Mammary epithelial cell (primary cell): ENCODE results near the gene MAEA.

Experiments
- EZH2 ChIP-seq: IDR thresholded peaks from 2 replicates; pipeline ENCODE4 v1.6.1; 2012; ENCODE audit warnings: low read length, inconsistent platforms, borderline replicate concordance
- TF ChIP-seq, protein P1 (sequence below), 2 donors: IDR thresholded peaks in 1 of 2; conservative IDR thresholded peaks in 1 of 2; 2 replicates each; pipeline ENCODE4 v1.5.1; 2011 to 2012; ENCODE audit warnings: inconsistent platforms in 2 of 2, low read length in 2 of 2, mild to moderate bottlenecking in 2 of 2, control low read depth in 1 of 2, low read depth in 1 of 2; ENCODE audit not compliant: insufficient read depth in 1 of 2; ENCODE audit errors: extremely low read depth in 1 of 2

DNA sequence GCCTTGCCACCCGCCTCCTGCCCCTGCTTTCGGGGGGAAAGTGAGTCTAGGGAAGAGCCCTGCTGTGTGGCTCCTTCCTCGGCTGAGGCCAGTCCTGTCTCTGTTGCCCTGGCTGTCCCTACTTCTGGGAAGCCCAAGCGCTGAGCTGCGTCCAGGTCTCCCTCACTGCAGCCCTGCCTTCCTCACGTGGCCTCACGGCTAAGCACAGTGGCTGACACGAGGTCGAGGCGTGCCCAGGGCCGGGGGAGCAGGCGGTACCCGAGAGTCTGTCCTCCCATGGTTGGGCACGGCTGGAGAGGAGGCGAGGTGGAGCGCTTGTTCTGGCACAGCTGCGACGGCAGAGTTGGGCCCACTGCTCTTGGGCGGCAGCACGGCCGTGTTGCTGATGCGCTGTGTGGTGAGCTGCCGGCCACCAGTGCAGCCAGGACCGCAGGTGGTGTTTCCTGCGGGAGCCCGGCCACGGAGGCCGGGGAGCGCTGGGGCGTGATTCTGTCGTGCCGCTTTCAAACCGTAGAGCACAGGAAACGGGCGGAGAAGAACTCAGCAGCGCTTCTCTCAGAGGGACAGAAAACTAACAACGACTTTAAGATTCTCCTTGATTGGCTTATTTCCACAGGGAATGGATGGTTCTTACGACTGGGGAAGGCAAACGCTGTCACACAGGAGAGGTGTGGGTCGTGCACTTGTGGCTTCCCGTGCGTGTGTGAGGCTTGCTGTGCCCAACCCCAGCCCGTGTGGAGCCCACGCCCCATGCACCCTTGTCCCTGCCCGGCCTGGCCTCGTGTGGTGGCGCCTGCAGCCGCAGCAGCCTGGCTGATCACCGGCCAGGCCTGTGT, 21.3 kb downstream of the MAEA start:
- TF ChIP-seq, protein P1, sequence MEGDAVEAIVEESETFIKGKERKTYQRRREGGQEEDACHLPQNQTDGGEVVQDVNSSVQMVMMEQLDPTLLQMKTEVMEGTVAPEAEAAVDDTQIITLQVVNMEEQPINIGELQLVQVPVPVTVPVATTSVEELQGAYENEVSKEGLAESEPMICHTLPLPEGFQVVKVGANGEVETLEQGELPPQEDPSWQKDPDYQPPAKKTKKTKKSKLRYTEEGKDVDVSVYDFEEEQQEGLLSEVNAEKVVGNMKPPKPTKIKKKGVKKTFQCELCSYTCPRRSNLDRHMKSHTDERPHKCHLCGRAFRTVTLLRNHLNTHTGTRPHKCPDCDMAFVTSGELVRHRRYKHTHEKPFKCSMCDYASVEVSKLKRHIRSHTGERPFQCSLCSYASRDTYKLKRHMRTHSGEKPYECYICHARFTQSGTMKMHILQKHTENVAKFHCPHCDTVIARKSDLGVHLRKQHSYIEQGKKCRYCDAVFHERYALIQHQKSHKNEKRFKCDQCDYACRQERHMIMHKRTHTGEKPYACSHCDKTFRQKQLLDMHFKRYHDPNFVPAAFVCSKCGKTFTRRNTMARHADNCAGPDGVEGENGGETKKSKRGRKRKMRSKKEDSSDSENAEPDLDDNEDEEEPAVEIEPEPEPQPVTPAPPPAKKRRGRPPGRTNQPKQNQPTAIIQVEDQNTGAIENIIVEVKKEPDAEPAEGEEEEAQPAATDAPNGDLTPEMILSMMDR (conservative IDR thresholded peaks at IDR 0.05 in 1 of 2, IDR thresholded peaks at IDR 0.05 in 1 of 2; ENCODE audit: extremely low read depth in 1 of 2, insufficient read depth in 1 of 2, low read depth in 1 of 2, low read length in 2 of 2): no peak
- TF ChIP-seq EZH2: no peak
